Small intestine (tissue), 7 donors: Measurements from ENCODE around the gene IL17RB. TPM values are rescaled to one million over a fixed set of nuclear protein-coding genes. Genes with fewer than 3 reads are reported as not detected.

Experiments used
- DNase-seq, 2 donors: peaks; one replicate each; pipeline versions ENCODE4 v3.0.0 to v3.0.0-alpha.2; 2013
- FAIRE-seq: peaks from 2 replicates; lab custom pipeline; 2012; peaks lifted over from hg19 to GRCh38; lab: Jason Lieb, UNC
- H3K27ac ChIP-seq, 3 donors: one replicate each; pipeline ENCODE4 v1.5.1; 2013; ENCODE audit warnings: low read length in 2 of 3, mild to moderate bottlenecking in 2 of 3, control low read depth in 1 of 3, inconsistent platforms in 1 of 3, low read depth in 1 of 3, moderate library complexity in 1 of 3
- H3K27me3 ChIP-seq, 3 donors: one replicate each; pipeline ENCODE4 v1.6.1; 2013; ENCODE audit warnings: low read length in 3 of 3, inconsistent platforms in 1 of 3; ENCODE audit not compliant: control insufficient read depth in 3 of 3, insufficient read depth in 3 of 3
- H3K36me3 ChIP-seq, 3 donors: one replicate each; pipeline ENCODE4 v1.6.1; 2013; ENCODE audit warnings: low read length in 3 of 3, inconsistent platforms in 1 of 3, low read depth in 1 of 3, mild to moderate bottlenecking in 1 of 3, moderate library complexity in 1 of 3; ENCODE audit not compliant: control insufficient read depth in 3 of 3, insufficient read depth in 2 of 3
- H3K4me1 ChIP-seq, 3 donors: one replicate each; pipeline ENCODE4 v1.6.1; 2013; ENCODE audit warnings: low read length in 2 of 3, inconsistent platforms in 1 of 3, low read depth in 1 of 3, mild to moderate bottlenecking in 1 of 3, moderate library complexity in 1 of 3; ENCODE audit not compliant: control insufficient read depth in 3 of 3, insufficient read depth in 2 of 3
- H3K4me3 ChIP-seq, 3 donors: one replicate each; pipeline ENCODE4 v1.5.1; 2013; ENCODE audit warnings: low read length in 3 of 3, control low read depth in 1 of 3, inconsistent platforms in 1 of 3, low read depth in 1 of 3, mild to moderate bottlenecking in 1 of 3, moderate library complexity in 1 of 3
- H3K9me3 ChIP-seq, 2 donors: one replicate each; pipeline ENCODE4 v1.6.1; 2013; ENCODE audit warnings: low read depth in 1 of 2, low read length in 1 of 2; ENCODE audit not compliant: control insufficient read depth in 2 of 2, insufficient read depth in 1 of 2
- WGBS, 3 donors: extraction: QIAGEN DNeasy Blood & Tissue Kit; methylation state at CpG; one replicate each; pipeline ENCODE4 v1.1.7; 2013; 5-methylcytosine and 5-hydroxymethylcytosine counted together
- polyA plus RNA-seq, 4 donors: library from polyadenylated mRNA; stranded (reverse) in 3 of 4; unstranded in 1 of 4; fragments of 200-250 nt in 3 of 4; fragments of 120-200 nt in 1 of 4; gene quantifications; one replicate each; pipeline versions ENCODE4 v1.2.1 to v1.2.3, GENCODE V29; 2013
- donor health status: healthy with polysubstance abuse.
- donor health status: control.
- donor health status: control.
- donor health status: Bipolar disorder and iron deficiency.
- donor health status: healthy.

IL17RB gene
- polyA plus RNA-seq, 4 donors, result 2.4 to 14.7 (median 9.8) TPM

- FAIRE-seq, result no peak
- Histone ChIP-seq H3K4me1 (peaks cover 0 to 11% (median 0%) of the 10 kb centered on the region in 3 donors), H3K9me3 (no peaks in the 10 kb centered on the region), H3K4me3 (no peak overlapping the region), H3K27me3 (no peaks in the 10 kb centered on the region), H3K36me3 (peaks cover 0 to 76% (median 3%) of the 10 kb centered on the region in 3 donors), H3K27ac (no peak overlapping the region)
- DNase-seq, result peak in 1 of 2 donors; percentile 33
- 35 to 52% (median 41%) methylated on average over 5 of the region's 5 CpGs for WGBS, 3 donors
Observed at GRCh38 chr3:53821631-53822121, 24.7 kb upstream of the IL17RB start.

GRCh38 chr3:53822331-53822741, 24.0 kb upstream of the IL17RB start:
- Histone ChIP-seq H3K9me3 (no peaks in the 10 kb centered on the region), H3K27me3 (no peaks in the 10 kb centered on the region), H3K4me3 (no peak overlapping the region), H3K27ac (no peak overlapping the region), H3K36me3 (peaks cover 0 to 74% (median 3%) of the 10 kb centered on the region in 3 donors), H3K4me1 (peaks cover 0 to 11% (median 0%) of the 10 kb centered on the region in 3 donors)
- no peak for FAIRE-seq
- WGBS, 3 donors, result 77 to 89% (median 82%) methylated on average over 14 of the region's 14 CpGs
- DNase-seq, result no peak

- Histone ChIP-seq H3K9me3 (no peaks in the 10 kb centered on the region), H3K4me1 (peaks cover 0 to 8% (median 0%) of the 10 kb centered on the region in 3 donors), H3K36me3 (peaks cover 0 to 65% (median 3%) of the 10 kb centered on the region in 3 donors), H3K27me3 (no peaks in the 10 kb centered on the region), H3K4me3 (no peak overlapping the region), H3K27ac (no peak overlapping the region)
- no peak for FAIRE-seq
- no peak for DNase-seq
- WGBS, 3 donors, result 96 to 97% (median 96%) methylated on average over 62 to 67 of the region's 67 CpGs
Observed at GRCh38 chr3:53823026-53823955, 23.1 kb upstream of the IL17RB start.

- 62 to 71% (median 66%) methylated on average over 10 of the region's 10 CpGs for WGBS, 3 donors
- Histone ChIP-seq H3K9me3 (no peaks in the 10 kb centered on the region), H3K36me3 (peaks cover 0 to 57% (median 0%) of the 10 kb centered on the region in 3 donors), H3K27ac (no peak overlapping the region), H3K4me3 (no peak overlapping the region), H3K27me3 (no peaks in the 10 kb centered on the region), H3K4me1 (peaks cover 0 to 6% (median 0%) of the 10 kb centered on the region in 3 donors)
- FAIRE-seq (no peak), DNase-seq (peak in 1 of 2 donors; percentile 30)
Observed at GRCh38 chr3:53823956-53824657, 22.3 kb upstream of the IL17RB start.

- no peak for FAIRE-seq
- Histone ChIP-seq H3K36me3 (peaks cover 0 to 50% (median 0%) of the 10 kb centered on the region in 3 donors), H3K4me3 (no peak overlapping the region), H3K27ac (peak overlapping the region in 1 of 3 donors; percentile 4), H3K9me3 (no peaks in the 10 kb centered on the region), H3K27me3 (no peaks in the 10 kb centered on the region), H3K4me1 (peaks cover 0 to 9% (median 0%) of the 10 kb centered on the region in 3 donors)
- WGBS, 3 donors, result 81 to 92% (median 82%) methylated on average over 4 of the region's 4 CpGs
- DNase-seq, result no peak
Observed at GRCh38 chr3:53824795-53825194, 21.6 kb upstream of the IL17RB start.

- 25 to 54% (median 30%) methylated on average over 1 of the region's 1 CpG for WGBS, 3 donors
- H3K4me3 ChIP-seq, result no peak overlapping the region
- H3K4me1 ChIP-seq, result peaks cover 0 to 9% (median 0%) of the 10 kb centered on the region in 3 donors
- H3K27me3 ChIP-seq, result no peaks in the 10 kb centered on the region
- DNase-seq, result no peak
- peaks cover 0 to 42% (median 0%) of the 10 kb centered on the region in 3 donors for H3K36me3 ChIP-seq
- no peaks in the 10 kb centered on the region for H3K9me3 ChIP-seq
- no peak overlapping the region for H3K27ac ChIP-seq
- FAIRE-seq, result no peak
Observed at GRCh38 chr3:53826048-53826447, 20.3 kb upstream of the IL17RB start.

GRCh38 chr3:53828581-53828980, 17.8 kb upstream of the IL17RB start:
- no peak for DNase-seq
- Histone ChIP-seq H3K4me1 (peaks cover 0 to 9% (median 0%) of the 10 kb centered on the region in 3 donors), H3K27ac (no peak overlapping the region), H3K4me3 (no peak overlapping the region), H3K9me3 (no peaks in the 10 kb centered on the region), H3K36me3 (peaks cover 0 to 30% (median 0%) of the 10 kb centered on the region in 3 donors), H3K27me3 (no peaks in the 10 kb centered on the region)
- FAIRE-seq, result no peak
- 82 to 86% (median 84%) methylated on average over 1 of the region's 1 CpG for WGBS, 3 donors

- no peak overlapping the region for H3K27ac ChIP-seq
- H3K9me3 ChIP-seq, result no peaks in the 10 kb centered on the region
- H3K36me3 ChIP-seq, result peaks cover 0 to 30% (median 0%) of the 10 kb centered on the region in 3 donors
- FAIRE-seq (no peak), DNase-seq (no peak)
- H3K4me1 ChIP-seq, result peaks cover 0 to 8% (median 0%) of the 10 kb centered on the region in 3 donors
- 66 to 73% (median 69%) methylated on average over 2 of the region's 2 CpGs for WGBS, 3 donors
- no peaks in the 10 kb centered on the region for H3K27me3 ChIP-seq
- no peak overlapping the region for H3K4me3 ChIP-seq
Observed at GRCh38 chr3:53829605-53830004, 16.8 kb upstream of the IL17RB start.
